Measurements from ENCODE around the gene ELK1. TPM values are rescaled to one million over a fixed set of nuclear protein-coding genes. Genes with fewer than 3 reads are reported as not detected.

Gene ELK1
- total RNA-seq, 1 donor from 2014 or later, result 26.5 TPM

GRCh38 chrX:47634871-47635575 is 15.3 kb downstream of the ELK1 start:
- Mint-ChIP-seq H3K36me3 (ENCODE audit: low read depth) (peaks cover 36% of the 10 kb centered on the region), H3K27ac (no peak overlapping the region), H3K9me3 (no peaks in the 10 kb centered on the region), H3K4me3 (no peak overlapping the region), H3K27me3 (no peaks in the 10 kb centered on the region), H3K4me1 (peaks cover 20% of the 10 kb centered on the region)
- no peak for DNase-seq
- ATAC-seq (ENCODE audit: low read depth), result no peak
- CTCF ChIA-PET, result no interaction called here
- TF ChIP-seq, protein P1, sequence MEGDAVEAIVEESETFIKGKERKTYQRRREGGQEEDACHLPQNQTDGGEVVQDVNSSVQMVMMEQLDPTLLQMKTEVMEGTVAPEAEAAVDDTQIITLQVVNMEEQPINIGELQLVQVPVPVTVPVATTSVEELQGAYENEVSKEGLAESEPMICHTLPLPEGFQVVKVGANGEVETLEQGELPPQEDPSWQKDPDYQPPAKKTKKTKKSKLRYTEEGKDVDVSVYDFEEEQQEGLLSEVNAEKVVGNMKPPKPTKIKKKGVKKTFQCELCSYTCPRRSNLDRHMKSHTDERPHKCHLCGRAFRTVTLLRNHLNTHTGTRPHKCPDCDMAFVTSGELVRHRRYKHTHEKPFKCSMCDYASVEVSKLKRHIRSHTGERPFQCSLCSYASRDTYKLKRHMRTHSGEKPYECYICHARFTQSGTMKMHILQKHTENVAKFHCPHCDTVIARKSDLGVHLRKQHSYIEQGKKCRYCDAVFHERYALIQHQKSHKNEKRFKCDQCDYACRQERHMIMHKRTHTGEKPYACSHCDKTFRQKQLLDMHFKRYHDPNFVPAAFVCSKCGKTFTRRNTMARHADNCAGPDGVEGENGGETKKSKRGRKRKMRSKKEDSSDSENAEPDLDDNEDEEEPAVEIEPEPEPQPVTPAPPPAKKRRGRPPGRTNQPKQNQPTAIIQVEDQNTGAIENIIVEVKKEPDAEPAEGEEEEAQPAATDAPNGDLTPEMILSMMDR (IDR thresholded peaks at IDR 0.05), result no peak
- intact Hi-C loops (cut with micrococcal nuclease), result loop anchor here (5.0 kb wide), 2 partner anchors 73 to 443 kb away; partner anchors contain the start of genes ARAF and UBA1
- POLR2A ChIA-PET, result no interaction called here

GRCh38 chrX:47633689-47634590 is 16.4 kb downstream of the ELK1 start:
- H3K9me3 Mint-ChIP-seq, result no peaks in the 10 kb centered on the region
- H3K36me3 Mint-ChIP-seq (ENCODE audit: low read depth), result peaks cover 25% of the 10 kb centered on the region
- ChIA-PET CTCF (no interaction called here), POLR2A (no interaction called here)
- DNase-seq (no peak), ATAC-seq (ENCODE audit: low read depth) (no peak)
- TF ChIP-seq, protein P1 (IDR thresholded peaks at IDR 0.05), result no peak
- no peaks in the 10 kb centered on the region for H3K27me3 Mint-ChIP-seq
- no peak overlapping the region for H3K4me3 Mint-ChIP-seq
- H3K27ac Mint-ChIP-seq, result no peak overlapping the region
- intact Hi-C loops (cut with micrococcal nuclease), result no loop called here
- peaks cover 29% of the 10 kb centered on the region for H3K4me1 Mint-ChIP-seq

DNA sequence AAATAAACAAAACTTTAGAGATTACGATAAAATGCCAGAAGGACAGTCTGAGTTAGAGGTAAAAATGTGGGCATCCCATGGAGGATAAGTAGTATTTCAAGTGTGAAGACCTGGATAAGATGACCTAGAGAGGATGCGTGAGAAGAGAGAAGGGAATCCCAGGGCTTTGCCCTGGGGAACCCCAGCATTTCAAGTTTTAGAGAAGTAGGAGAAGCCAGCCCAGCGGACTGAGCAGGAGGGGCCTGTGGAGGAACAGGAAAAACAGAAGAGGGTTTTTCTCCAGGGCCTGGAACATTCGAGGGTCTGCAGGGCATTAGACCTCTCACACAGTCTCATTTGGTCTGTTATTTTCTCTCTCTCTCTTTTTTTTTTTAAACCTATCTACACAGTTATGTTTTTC is 17.7 kb downstream of the ELK1 start:
- ChIA-PET POLR2A (no interaction called here), CTCF (no interaction called here)
- Mint-ChIP-seq H3K4me1 (peaks cover 26% of the 10 kb centered on the region), H3K27ac (peak overlapping the region; percentile 46), H3K4me3 (no peak overlapping the region), H3K9me3 (no peaks in the 10 kb centered on the region), H3K36me3 (ENCODE audit: low read depth) (peaks cover 18% of the 10 kb centered on the region), H3K27me3 (no peaks in the 10 kb centered on the region)
- TF ChIP-seq, protein P1 (IDR thresholded peaks at IDR 0.05), result no peak
- ATAC-seq (ENCODE audit: low read depth) (no peak), DNase-seq (no peak)
- intact Hi-C loops (cut with micrococcal nuclease), result no loop called here

- Mint-ChIP-seq H3K27me3 (no peaks in the 10 kb centered on the region), H3K27ac (no peak overlapping the region), H3K36me3 (ENCODE audit: low read depth) (peaks cover 9% of the 10 kb centered on the region), H3K9me3 (no peaks in the 10 kb centered on the region), H3K4me1 (peaks cover 22% of the 10 kb centered on the region), H3K4me3 (no peak overlapping the region)
- no peak for ATAC-seq (ENCODE audit: low read depth)
- no peak for DNase-seq
- intact Hi-C loops (cut with micrococcal nuclease), result no loop called here
- TF ChIP-seq, protein P1 (IDR thresholded peaks at IDR 0.05), result no peak
- ChIA-PET POLR2A (interaction anchor here (0.6 kb wide), 1 partner anchor 70 kb away, joined by 13 read pairs; no protein-coding TSS in a partner anchor), CTCF (no interaction called here)
These were observed 18.7 kb downstream of the ELK1 start for GRCh38 chrX:47631676-47632075.
